Spleen (tissue), 7 donors: ENCODE measurements around the gene MMP27.

Experiments used
- POLR2A ChIP-seq, 3 donors: fragments of 450-650 bp; IDR thresholded peaks; one replicate each; pipeline ENCODE4 v1.5.1; 2017; ENCODE audit warnings: antibody characterized with exemption in 3 of 3, mild to moderate bottlenecking in 1 of 3
- POLR2AphosphoS5 ChIP-seq, 3 donors: sonication (generic); formaldehyde crosslinking; IDR thresholded peaks; one replicate each; pipeline ENCODE4 v1.5.1; 2017; ENCODE audit warnings: antibody characterized with exemption in 3 of 3
- TF ChIP-seq, protein P1 (sequence below), 11 experiments: fragments of 200-600 bp in 7 of 11; fragments of 450-650 bp in 4 of 11; sonication (generic) in 4 of 11; IDR thresholded peaks in 8 of 11; conservative IDR thresholded peaks in 3 of 11; 1 replicate in 7 of 11; 2 replicates in 4 of 11; pipeline versions ENCODE4 v1.4.0 to v1.8.0; 2016 to 2021; ENCODE audit warnings: antibody characterized with exemption in 11 of 11, inconsistent platforms in 4 of 11, mild to moderate bottlenecking in 1 of 11
- donor health status: DM: no; HTN: no; CAD: no; lungs with moderate emphysema.
- donor health status: DM: no; HTN: no; CAD: no.
- donor health status: DM: no; HTN: no; CAD: no.

- TF ChIP-seq, protein P1, sequence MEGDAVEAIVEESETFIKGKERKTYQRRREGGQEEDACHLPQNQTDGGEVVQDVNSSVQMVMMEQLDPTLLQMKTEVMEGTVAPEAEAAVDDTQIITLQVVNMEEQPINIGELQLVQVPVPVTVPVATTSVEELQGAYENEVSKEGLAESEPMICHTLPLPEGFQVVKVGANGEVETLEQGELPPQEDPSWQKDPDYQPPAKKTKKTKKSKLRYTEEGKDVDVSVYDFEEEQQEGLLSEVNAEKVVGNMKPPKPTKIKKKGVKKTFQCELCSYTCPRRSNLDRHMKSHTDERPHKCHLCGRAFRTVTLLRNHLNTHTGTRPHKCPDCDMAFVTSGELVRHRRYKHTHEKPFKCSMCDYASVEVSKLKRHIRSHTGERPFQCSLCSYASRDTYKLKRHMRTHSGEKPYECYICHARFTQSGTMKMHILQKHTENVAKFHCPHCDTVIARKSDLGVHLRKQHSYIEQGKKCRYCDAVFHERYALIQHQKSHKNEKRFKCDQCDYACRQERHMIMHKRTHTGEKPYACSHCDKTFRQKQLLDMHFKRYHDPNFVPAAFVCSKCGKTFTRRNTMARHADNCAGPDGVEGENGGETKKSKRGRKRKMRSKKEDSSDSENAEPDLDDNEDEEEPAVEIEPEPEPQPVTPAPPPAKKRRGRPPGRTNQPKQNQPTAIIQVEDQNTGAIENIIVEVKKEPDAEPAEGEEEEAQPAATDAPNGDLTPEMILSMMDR (IDR thresholded peaks at IDR 0.05 in 8 of 11, conservative IDR thresholded peaks at IDR 0.05 in 3 of 11) = no peak
- TF ChIP-seq POLR2AphosphoS5 (IDR thresholded peaks at IDR 0.05) = no peak
- no peak for TF ChIP-seq POLR2A (IDR thresholded peaks at IDR 0.05)
Measured at GRCh38 chr11:102716527-102716926, 11.0 kb upstream of the MMP27 start.
